MM.1S (cell line): Measurements from ENCODE around the gene NDUFB5.

Experiments used
- CTCF ChIP-seq: fragments of 300-600 bp; sonication (generic); IDR thresholded peaks from 2 replicates; pipeline ENCODE4 v1.5.1; 2016; ENCODE audit warnings: antibody characterized with exemption, low read length, mixed read lengths
- EZH2 ChIP-seq: fragments of 300-600 bp; sonication (generic); optimal IDR thresholded peaks from 2 replicates; pipeline ENCODE3; 2017; ENCODE audit warnings: low read depth, mild to moderate bottlenecking, antibody characterized with exemption, low read length, mixed read lengths

GRCh38 chr3:179676081-179676480 lies 71.5 kb downstream of the NDUFB5 start:
- TF ChIP-seq CTCF = no peak
- TF ChIP-seq EZH2 = no peak
